K562 (cell line): Measurements from ENCODE around the gene CYP46A1. TPM values are rescaled to one million over a fixed set of nuclear protein-coding genes. Genes with fewer than 3 reads are reported as not detected.

Experiments
- ATAC-seq: fragments of 200-7000 bp; cut with Tn5 transposase; 3 replicates; pipeline ENCODE4 v1.9.1; 2020; ENCODE audit warnings: moderate library complexity
- BruUV-seq: library from RNA; stranded (reverse); fragments of 400-500 nt; replicated peaks from 2 replicates; lab custom pipeline; 2021; lab: Mats Ljungman, UMichigan
- CTCF ChIA-PET: fragments of 300-600 bp; formaldehyde crosslinking; extraction: SDS; loops from one replicate; lab custom pipeline; 2021; ENCODE audit warnings: low intra/inter-chr PET ratio; lab: Yijun Ruan, JAX
- POLR2A ChIA-PET: fragments of 300-600, 350-650 bp; sonication (Branson Sonifier 250); formaldehyde crosslinking; extraction: SDS; loops from one replicate; lab custom pipeline; 2021; ENCODE audit warnings: antibody characterized with exemption, inconsistent platforms; lab: Yijun Ruan, JAX
- DNase-seq, 4 experiments: peaks; one replicate each; pipeline versions ENCODE4 v3.0.0 to v3.0.0-alpha.2; 2011 to 2018; ENCODE audit warnings: low spot score in 3 of 4, mixed read lengths in 3 of 4; ENCODE audit errors: extremely low read depth in 1 of 4
- FAIRE-seq: peaks from 2 replicates; lab custom pipeline; 2011; peaks lifted over from hg19 to GRCh38; lab: Jason Lieb, UNC
- H2AFZ ChIP-seq: 2 replicates; pipeline ENCODE4 v1.6.0; 2011; ENCODE audit warnings: low read depth, low read length, control low read depth, inconsistent platforms
- H3K27ac ChIP-seq: fragments of 200-600 bp; 3 replicates; pipeline ENCODE4 v1.8.0; 2011; ENCODE audit warnings: low read depth, mild to moderate bottlenecking, control low read depth, inconsistent platforms, low read length, moderate library complexity, mixed read lengths; ENCODE audit errors: extremely low read depth
- H3K27me3 ChIP-seq, 2 experiments: fragments of 300-600 bp in 1 of 2; 2 replicates in 1 of 2; 3 replicates in 1 of 2; pipeline versions ENCODE4 v1.6.0 to v1.8.0; 2011; ENCODE audit warnings: inconsistent platforms in 2 of 2, low read length in 2 of 2, mild to moderate bottlenecking in 1 of 2, mixed read lengths in 1 of 2, moderate library complexity in 1 of 2; ENCODE audit not compliant: control insufficient read depth in 2 of 2, insufficient read depth in 2 of 2
- H3K36me3 ChIP-seq: fragments of 300-600 bp; 3 replicates; pipeline ENCODE4 v1.8.0; 2011; ENCODE audit warnings: mild to moderate bottlenecking, low read length, inconsistent platforms; ENCODE audit not compliant: control insufficient read depth, insufficient read depth
- H3K4me1 ChIP-seq, 2 experiments: fragments of 200-600 bp in 1 of 2; replicated peaks in 1 of 2; 2 replicates in 1 of 2; 3 replicates in 1 of 2; pipeline versions ENCODE4 v1.5.1 to v1.8.0; 2011; ENCODE audit warnings: inconsistent platforms in 2 of 2, low read length in 2 of 2, mild to moderate bottlenecking in 1 of 2, mixed read lengths in 1 of 2, moderate library complexity in 1 of 2; ENCODE audit not compliant: control insufficient read depth in 2 of 2, insufficient read depth in 2 of 2
- H3K4me2 ChIP-seq: 2 replicates; pipeline ENCODE4 v1.6.1; 2011; ENCODE audit warnings: low read length, control low read depth, inconsistent platforms, mixed read lengths; ENCODE audit not compliant: insufficient read depth
- H3K4me3 ChIP-seq: fragments of 200-600 bp; sonication (generic), shearing (Covaris generic); 2 replicates; pipeline ENCODE4 v1.5.1; 2016; ENCODE audit warnings: control low read depth, inconsistent platforms
- H3K79me2 ChIP-seq: fragments of 200-600 bp; 3 replicates; pipeline ENCODE4 v1.8.0; 2011; ENCODE audit warnings: low read length, inconsistent platforms; ENCODE audit not compliant: control insufficient read depth, insufficient read depth
- H3K9ac ChIP-seq, 2 experiments: 2 replicates each; pipeline versions ENCODE4 v1.6.0 to v1.6.1; 2011; ENCODE audit warnings: low read depth in 2 of 2, low read length in 2 of 2, control low read depth in 1 of 2, inconsistent platforms in 1 of 2, mild to moderate bottlenecking in 1 of 2, mixed read lengths in 1 of 2; ENCODE audit not compliant: insufficient read depth in 1 of 2
- H3K9me1 ChIP-seq: one replicate; pipeline ENCODE4 v1.6.0; 2011; ENCODE audit warnings: inconsistent platforms, mild to moderate bottlenecking, low read length, moderate library complexity; ENCODE audit not compliant: control insufficient read depth, insufficient read depth
- H3K9me3 ChIP-seq: replicated peaks from 2 replicates; pipeline ENCODE4 v1.5.1; 2011; ENCODE audit warnings: low read depth, low read length, inconsistent platforms; ENCODE audit not compliant: control insufficient read depth, insufficient read depth
- H4K20me1 ChIP-seq: replicated peaks from 2 replicates; pipeline ENCODE4 v1.6.1; 2011; ENCODE audit warnings: low read length, inconsistent platforms, mixed read lengths; ENCODE audit not compliant: control insufficient read depth, insufficient read depth
- BDP1 ChIP-seq: IDR thresholded peaks from 3 replicates; pipeline ENCODE4 v1.6.1; 2011; ENCODE audit not compliant: insufficient read length, insufficient read depth
- C11orf30 ChIP-seq: fragments of 450-650 bp; IDR thresholded peaks from 2 replicates; pipeline ENCODE4 v1.6.1; 2016; ENCODE audit warnings: low read depth, mild to moderate bottlenecking
- CEBPG ChIP-seq, 3 experiments: fragments of 200-800 bp in 1 of 3; sonication (Bioruptor generic) in 1 of 3; sonication (generic) in 1 of 3; formaldehyde crosslinking in 1 of 3; IDR thresholded peaks in 2 of 3; conservative IDR thresholded peaks in 1 of 3; 2 replicates each; pipeline versions ENCODE4 v1.6.1 to v1.8.0; 2016 to 2022; ENCODE audit warnings: missing compliant biosample characterization in 2 of 3, missing genetic modification characterization in 2 of 3, mild to moderate bottlenecking in 1 of 3, missing genetic modification reagents in 1 of 3
- CTBP1 ChIP-seq: fragments of 450-650 bp; IDR thresholded peaks from 2 replicates; pipeline ENCODE4 v1.6.1; 2016; ENCODE audit warnings: borderline replicate concordance
- DNMT1 ChIP-seq: fragments of 450-650 bp; IDR thresholded peaks from 2 replicates; pipeline ENCODE4 v1.6.1; 2016; ENCODE audit warnings: antibody characterized with exemption, mild to moderate bottlenecking
- ELF4 ChIP-seq: fragments of 450-650 bp; formaldehyde crosslinking; IDR thresholded peaks from 2 replicates; pipeline ENCODE4 v1.4.0; 2022; ENCODE audit warnings: missing genetic modification characterization
- HCFC1 ChIP-seq: IDR thresholded peaks from 2 replicates; pipeline ENCODE4 v1.6.1; 2012; ENCODE audit warnings: low read depth, low read length, improper control_type of control experiment
- HEY1 ChIP-seq: fragments of 250-450 bp; sonication (Bioruptor Pico); IDR thresholded peaks from 2 replicates; pipeline ENCODE4 v1.5.0; 2020; ENCODE audit warnings: mild to moderate bottlenecking, moderate library complexity, borderline replicate concordance
- MAFF ChIP-seq: IDR thresholded peaks from 2 replicates; pipeline ENCODE4 v1.6.1; 2012; ENCODE audit warnings: low read length, improper control_type of control experiment
- MECOM ChIP-seq: fragments of 250-450 bp; sonication (Bioruptor Pico); IDR thresholded peaks from 2 replicates; pipeline ENCODE4 v1.8.0; 2022; ENCODE audit warnings: inconsistent platforms
- NFIX ChIP-seq: fragments of 250-450 bp; sonication (Bioruptor Pico); IDR thresholded peaks from 2 replicates; pipeline ENCODE4 v1.4.0; 2020; ENCODE audit warnings: low read depth, mild to moderate bottlenecking, moderate library complexity
- RCOR1 ChIP-seq, 2 experiments: IDR thresholded peaks; 2 replicates each; pipeline ENCODE4 v1.6.1; 2012; ENCODE audit warnings: low read depth in 2 of 2, low read length in 2 of 2, borderline replicate concordance in 1 of 2, improper control_type of control experiment in 1 of 2
- RUNX1 ChIP-seq: sonication (generic); IDR thresholded peaks from 2 replicates; pipeline ENCODE4 v1.6.1; 2016; ENCODE audit warnings: antibody characterized with exemption, low read depth
- SMARCA4 ChIP-seq: fragments of 450-650 bp; IDR thresholded peaks from 2 replicates; pipeline ENCODE4 v1.6.1; 2016
- STAG1 ChIP-seq: sonication (generic); formaldehyde crosslinking; IDR thresholded peaks from 2 replicates; pipeline ENCODE4 v1.5.0; 2020; ENCODE audit warnings: missing genetic modification reagents, borderline replicate concordance
- SUPT5H ChIP-seq: fragments of 450-650 bp; IDR thresholded peaks from 2 replicates; pipeline ENCODE4 v1.6.1; 2016
- TEAD1 ChIP-seq, 2 experiments: fragments of 450-650 bp in 1 of 2; sonication (generic) in 1 of 2; formaldehyde crosslinking; IDR thresholded peaks; 2 replicates each; pipeline versions ENCODE4 v1.4.0 to v1.8.0; 2020 to 2022; ENCODE audit warnings: mild to moderate bottlenecking in 2 of 2, missing genetic modification reagents in 1 of 2
- THRA ChIP-seq: fragments of 450-650 bp; IDR thresholded peaks from 2 replicates; pipeline ENCODE4 v1.6.1; 2017; ENCODE audit warnings: mild to moderate bottlenecking, moderate library complexity
- ZNF589 ChIP-seq: fragments of 200-800 bp; sonication (Bioruptor generic); IDR thresholded peaks from 2 replicates; pipeline ENCODE4 v1.6.1; 2016; ENCODE audit warnings: low read depth, missing genetic modification characterization, missing compliant biosample characterization
- ZNF77 ChIP-seq: fragments of 250-450 bp; sonication (Bioruptor Pico); IDR thresholded peaks from 2 replicates; pipeline ENCODE4 v1.5.0; 2020
- WGBS: fragments of 100-300 bp; shearing (Covaris generic); methylation state at CpG from one replicate; pipeline ENCODE4 v1.1.6; 2016; ENCODE audit warnings: low coverage, mixed read lengths; ENCODE audit not compliant: insufficient coverage; ENCODE audit errors: missing lambda C conversion rate; 5-methylcytosine and 5-hydroxymethylcytosine counted together
- in situ Hi-C: fragments of 300-500 bp; cut with MboI; formaldehyde crosslinking; loops from 4 replicates; pipeline ENCODE4 v1.15.0; 2018; ENCODE audit warnings: inconsistent platforms, mixed read lengths
- intact Hi-C: fragments of 100-400 bp; cut with micrococcal nuclease; formaldehyde crosslinking; loops from 2 replicates; pipeline ENCODE4 v1.14.2; 2022
- polyA plus RNA-seq, 8 experiments: library from polyadenylated mRNA; depleted of rRNA in 4 of 8; stranded (reverse) in 5 of 8; unstranded in 3 of 8; fragments of >200 nt; fragmentation: Nextera tagmentation in 2 of 8; fragmentation: Illumina TruSeq in 1 of 8; extraction: Ambion mirVana in 2 of 8; extraction: Trizol in 1 of 8; gene quantifications; 2 replicates each; pipeline versions ENCODE4 v1.2.1 to v1.2.3, GENCODE V29; 2011 to 2014; ENCODE audit warnings: inconsistent platforms in 1 of 8, missing spikeins in 1 of 8
- total RNA-seq, 7 experiments: library from RNA; depleted of rRNA in 6 of 7; stranded (reverse); fragments of >200 nt in 6 of 7; fragmentation: Illumina TruSeq in 2 of 7; extraction: Trizol in 2 of 7; gene quantifications; 2 replicates each; pipeline versions ENCODE4 v1.2.1 to v1.2.3, GENCODE V29; 2011 to 2021; ENCODE audit warnings: low replicate concordance in 1 of 7

CYP46A1 gene
- total and polyA plus RNA-seq, 9 of the 15 experiments (the other 6 are each of a cell fraction or from before 2014, with no cell fraction given): not detected

DNA sequence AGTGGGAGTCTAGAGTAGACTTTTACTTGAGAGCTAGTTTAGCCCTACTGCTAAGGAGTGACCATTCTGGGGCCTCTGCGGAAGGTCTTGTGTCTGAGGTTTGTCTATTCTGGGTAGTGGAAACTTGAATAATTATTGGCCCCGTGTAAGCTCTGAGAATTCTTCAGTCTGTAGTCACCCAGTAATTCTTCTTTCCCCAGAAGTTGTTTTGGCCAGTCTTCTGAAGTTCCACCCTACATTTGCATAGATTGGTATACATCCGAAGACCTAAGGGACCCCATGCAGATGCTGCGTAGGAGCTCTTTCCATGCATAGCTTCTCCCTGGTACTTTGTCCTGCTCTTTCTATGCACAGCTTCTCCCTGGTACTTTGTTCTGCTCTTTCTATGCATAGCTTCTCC is 12.8 kb downstream of the CYP46A1 start:
- no peak overlapping the region for H3K9ac ChIP-seq
- H3K27ac ChIP-seq: no peak overlapping the region
- intact Hi-C loops: no loop called here
- ChIA-PET CTCF (no interaction called here), POLR2A (no interaction called here)
- no peak for ATAC-seq
- 3% methylated on average over 3 of the region's 4 CpGs for WGBS
- BruUV-seq: no TSS peak
- no peak overlapping the region for H3K4me2 ChIP-seq
- H3K36me3 ChIP-seq: no peaks in the 10 kb centered on the region
- no peaks in the 10 kb centered on the region for H3K9me1 ChIP-seq
- peaks cover 2 to 13% of the 10 kb centered on the region in 2 experiments; a peak in 3 of 5 replicates for H3K27me3 ChIP-seq
- FAIRE-seq: no peak
- no peaks in the 10 kb centered on the region for H4K20me1 ChIP-seq
- no peaks in the 10 kb centered on the region for H3K4me1 ChIP-seq
- no peaks in the 10 kb centered on the region for H3K79me2 ChIP-seq
- no peak for DNase-seq
- no peak for TF ChIP-seq CEBPG (CRISPR knock-in tag; IDR thresholded peaks at IDR 0.05)
- TF ChIP-seq CEBPG (tag; conservative IDR thresholded peaks at IDR 0.05 in 1 of 2, IDR thresholded peaks at IDR 0.05 in 1 of 2): no peak
- TF ChIP-seq STAG1 (CRISPR knock-in tag): no peak
- no peak for TF ChIP-seq TEAD1 (CRISPR knock-in tag; IDR thresholded peaks at IDR 0.05)
- no peak for TF ChIP-seq HEY1 (CRISPR knock-in tag)
- TF ChIP-seq ELF4 (CRISPR knock-in tag): no peak
- no peak for TF ChIP-seq MAFF
- no peak for TF ChIP-seq SUPT5H
- no peak for TF ChIP-seq BDP1
- TF ChIP-seq NFIX (CRISPR knock-in tag): no peak
- TF ChIP-seq C11orf30: no peak
- no peak for TF ChIP-seq RCOR1 (IDR thresholded peaks at IDR 0.05; ENCODE audit: borderline replicate concordance in 1 of 2, low read depth in 2 of 2, low read length in 2 of 2)
- TF ChIP-seq HCFC1: no peak
- no peak for TF ChIP-seq ZNF77 (CRISPR knock-in tag)
- TF ChIP-seq MECOM (CRISPR knock-in tag): no peak
- TF ChIP-seq CTBP1: no peak
- TF ChIP-seq THRA: no peak
- no peak for TF ChIP-seq ZNF589 (CRISPR knock-in tag)
- TF ChIP-seq DNMT1: no peak
- no peak for TF ChIP-seq SMARCA4
- no peak for TF ChIP-seq RUNX1
- no peaks in the 10 kb centered on the region for H3K9me3 ChIP-seq
- no peak overlapping the region for H2AFZ ChIP-seq
- in situ Hi-C loops: no loop called here
- H3K4me3 ChIP-seq: no peak overlapping the region
